ENCODE results near the gene GPR132. TPM values are rescaled to one million over a fixed set of nuclear protein-coding genes. Genes with fewer than 3 reads are reported as not detected.
A peak's percentile ranks its signal among the peaks of the same experiment; 100 is the strongest.

The GPR132 gene
- total and polyA plus RNA-seq, 9 of the 15 experiments (the other 6 are each of a cell fraction or from before 2014, with no cell fraction given) = 0.01 to 1.1 (median 0.25) TPM; not detected in 1

GRCh38 chr14:105021656-105022275 is 43.5 kb downstream of the GPR132 start (continued):
- TF ChIP-seq RBFOX2 (IDR thresholded peaks at IDR 0.05; ENCODE audit: low read depth, low read length) (no peak), SAP30 (IDR thresholded peaks at IDR 0.05; ENCODE audit: borderline replicate concordance, insufficient read depth, low read depth, low read length, poor library complexity, severe bottlenecking) (no peak), RAD21 (CRISPR knock-in tag; conservative IDR thresholded peaks at IDR 0.05 in 1 of 2, IDR thresholded peaks at IDR 0.05 in 1 of 2) (0 out of 4 replicates have a peak, but pooled peaks of 1 of the 2 experiments have one; percentile 7), RBM14 (IDR thresholded peaks at IDR 0.05; ENCODE audit: borderline replicate concordance, insufficient read depth, low read depth, low read length) (no peak), CBX5 (IDR thresholded peaks at IDR 0.05; ENCODE audit: borderline replicate concordance, low read depth) (no peak), ZNF668 (CRISPR knock-in tag; IDR thresholded peaks at IDR 0.05) (no peak), ELF2 (CRISPR knock-in tag; IDR thresholded peaks at IDR 0.05) (no peak), CBX2 (IDR thresholded peaks at IDR 0.05; ENCODE audit: insufficient read depth, low read length, poor library complexity, severe bottlenecking) (no peak), RBM25 (IDR thresholded peaks at IDR 0.05; ENCODE audit: low read depth, low read length, severe bottlenecking) (no peak), SMARCA5 (IDR thresholded peaks at IDR 0.05) (no peak), ZNF583 (CRISPR knock-in tag; IDR thresholded peaks at IDR 0.05) (no peak), MNT (conservative IDR thresholded peaks at IDR 0.05) (peak; percentile 71 to 90)
- TF ChIP-seq, protein P1, sequence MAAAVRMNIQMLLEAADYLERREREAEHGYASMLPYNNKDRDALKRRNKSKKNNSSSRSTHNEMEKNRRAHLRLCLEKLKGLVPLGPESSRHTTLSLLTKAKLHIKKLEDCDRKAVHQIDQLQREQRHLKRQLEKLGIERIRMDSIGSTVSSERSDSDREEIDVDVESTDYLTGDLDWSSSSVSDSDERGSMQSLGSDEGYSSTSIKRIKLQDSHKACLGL (CRISPR knock-in tag; IDR thresholded peaks at IDR 0.05; ENCODE audit: borderline replicate concordance, poor library complexity, severe bottlenecking) = no peak
- TF ChIP-seq, protein P2, sequence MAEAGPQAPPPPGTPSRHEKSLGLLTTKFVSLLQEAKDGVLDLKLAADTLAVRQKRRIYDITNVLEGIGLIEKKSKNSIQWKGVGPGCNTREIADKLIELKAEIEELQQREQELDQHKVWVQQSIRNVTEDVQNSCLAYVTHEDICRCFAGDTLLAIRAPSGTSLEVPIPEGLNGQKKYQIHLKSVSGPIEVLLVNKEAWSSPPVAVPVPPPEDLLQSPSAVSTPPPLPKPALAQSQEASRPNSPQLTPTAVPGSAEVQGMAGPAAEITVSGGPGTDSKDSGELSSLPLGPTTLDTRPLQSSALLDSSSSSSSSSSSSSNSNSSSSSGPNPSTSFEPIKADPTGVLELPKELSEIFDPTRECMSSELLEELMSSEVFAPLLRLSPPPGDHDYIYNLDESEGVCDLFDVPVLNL (CRISPR knock-in tag; IDR thresholded peaks at IDR 0.05; ENCODE audit: low read depth) = no peak
- TF ChIP-seq, protein P3, sequence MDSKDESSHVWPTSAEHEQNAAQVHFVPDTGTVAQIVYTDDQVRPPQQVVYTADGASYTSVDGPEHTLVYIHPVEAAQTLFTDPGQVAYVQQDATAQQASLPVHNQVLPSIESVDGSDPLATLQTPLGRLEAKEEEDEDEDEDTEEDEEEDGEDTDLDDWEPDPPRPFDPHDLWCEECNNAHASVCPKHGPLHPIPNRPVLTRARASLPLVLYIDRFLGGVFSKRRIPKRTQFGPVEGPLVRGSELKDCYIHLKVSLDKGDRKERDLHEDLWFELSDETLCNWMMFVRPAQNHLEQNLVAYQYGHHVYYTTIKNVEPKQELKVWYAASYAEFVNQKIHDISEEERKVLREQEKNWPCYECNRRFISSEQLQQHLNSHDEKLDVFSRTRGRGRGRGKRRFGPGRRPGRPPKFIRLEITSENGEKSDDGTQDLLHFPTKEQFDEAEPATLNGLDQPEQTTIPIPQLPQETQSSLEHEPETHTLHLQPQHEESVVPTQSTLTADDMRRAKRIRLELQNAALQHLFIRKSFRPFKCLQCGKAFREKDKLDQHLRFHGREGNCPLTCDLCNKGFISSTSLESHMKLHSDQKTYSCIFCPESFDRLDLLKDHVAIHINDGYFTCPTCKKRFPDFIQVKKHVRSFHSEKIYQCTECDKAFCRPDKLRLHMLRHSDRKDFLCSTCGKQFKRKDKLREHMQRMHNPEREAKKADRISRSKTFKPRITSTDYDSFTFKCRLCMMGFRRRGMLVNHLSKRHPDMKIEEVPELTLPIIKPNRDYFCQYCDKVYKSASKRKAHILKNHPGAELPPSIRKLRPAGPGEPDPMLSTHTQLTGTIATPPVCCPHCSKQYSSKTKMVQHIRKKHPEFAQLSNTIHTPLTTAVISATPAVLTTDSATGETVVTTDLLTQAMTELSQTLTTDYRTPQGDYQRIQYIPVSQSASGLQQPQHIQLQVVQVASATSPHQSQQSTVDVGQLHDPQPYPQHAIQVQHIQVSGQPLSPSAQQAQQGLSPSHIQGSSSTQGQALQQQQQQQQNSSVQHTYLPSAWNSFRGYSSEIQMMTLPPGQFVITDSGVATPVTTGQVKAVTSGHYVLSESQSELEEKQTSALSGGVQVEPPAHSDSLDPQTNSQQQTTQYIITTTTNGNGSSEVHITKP (IDR thresholded peaks at IDR 0.05; ENCODE audit: partially characterized antibody) = no peak
- TF ChIP-seq, protein P4, sequence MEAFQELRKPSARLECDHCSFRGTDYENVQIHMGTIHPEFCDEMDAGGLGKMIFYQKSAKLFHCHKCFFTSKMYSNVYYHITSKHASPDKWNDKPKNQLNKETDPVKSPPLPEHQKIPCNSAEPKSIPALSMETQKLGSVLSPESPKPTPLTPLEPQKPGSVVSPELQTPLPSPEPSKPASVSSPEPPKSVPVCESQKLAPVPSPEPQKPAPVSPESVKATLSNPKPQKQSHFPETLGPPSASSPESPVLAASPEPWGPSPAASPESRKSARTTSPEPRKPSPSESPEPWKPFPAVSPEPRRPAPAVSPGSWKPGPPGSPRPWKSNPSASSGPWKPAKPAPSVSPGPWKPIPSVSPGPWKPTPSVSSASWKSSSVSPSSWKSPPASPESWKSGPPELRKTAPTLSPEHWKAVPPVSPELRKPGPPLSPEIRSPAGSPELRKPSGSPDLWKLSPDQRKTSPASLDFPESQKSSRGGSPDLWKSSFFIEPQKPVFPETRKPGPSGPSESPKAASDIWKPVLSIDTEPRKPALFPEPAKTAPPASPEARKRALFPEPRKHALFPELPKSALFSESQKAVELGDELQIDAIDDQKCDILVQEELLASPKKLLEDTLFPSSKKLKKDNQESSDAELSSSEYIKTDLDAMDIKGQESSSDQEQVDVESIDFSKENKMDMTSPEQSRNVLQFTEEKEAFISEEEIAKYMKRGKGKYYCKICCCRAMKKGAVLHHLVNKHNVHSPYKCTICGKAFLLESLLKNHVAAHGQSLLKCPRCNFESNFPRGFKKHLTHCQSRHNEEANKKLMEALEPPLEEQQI (IDR thresholded peaks at IDR 0.05) = no peak

Data from K562 (cell line).